HepG2 (cell line): ENCODE measurements around the gene DTNB. TPM values are rescaled to one million over a fixed set of nuclear protein-coding genes. Genes with fewer than 3 reads are reported as not detected.

Experiments used
- ELF4 ChIP-seq: sonication (generic); formaldehyde crosslinking; IDR thresholded peaks from 2 replicates; pipeline ENCODE4 v1.5.0; 2020; ENCODE audit warnings: missing genetic modification reagents, mild to moderate bottlenecking, moderate library complexity, borderline replicate concordance
- IRX3 ChIP-seq: sonication (generic); formaldehyde crosslinking; IDR thresholded peaks from 2 replicates; pipeline ENCODE4 v1.8.1; 2023; ENCODE audit warnings: mild to moderate bottlenecking, low read depth, missing genetic modification reagents, borderline replicate concordance
- JDP2 ChIP-seq: sonication (generic); formaldehyde crosslinking; IDR thresholded peaks from 2 replicates; pipeline ENCODE4 v1.8.1; 2022; ENCODE audit warnings: missing genetic modification reagents, borderline replicate concordance
- SP1 ChIP-seq, 2 experiments: fragments of 450-650 bp in 1 of 2; sonication (generic) in 1 of 2; formaldehyde crosslinking in 1 of 2; IDR thresholded peaks; 2 replicates each; pipeline versions ENCODE4 v1.4.0 to v1.6.1; 2016 to 2020; ENCODE audit warnings: missing genetic modification reagents in 1 of 2
- STAT5B ChIP-seq: sonication (generic); formaldehyde crosslinking; IDR thresholded peaks from 2 replicates; pipeline ENCODE4 v1.4.0; 2020; ENCODE audit warnings: missing genetic modification reagents
- TAF1 ChIP-seq: sonication (generic); formaldehyde crosslinking; IDR thresholded peaks from 2 replicates; pipeline ENCODE4 v1.4.0; 2020; ENCODE audit warnings: missing genetic modification reagents
- ZNF143 ChIP-seq: sonication (generic); formaldehyde crosslinking; IDR thresholded peaks from 2 replicates; pipeline ENCODE4 v1.4.0; 2020; ENCODE audit warnings: missing genetic modification reagents
- ZNF264 ChIP-seq: sonication (generic); formaldehyde crosslinking; IDR thresholded peaks from 2 replicates; pipeline ENCODE4 v1.4.0; 2020; ENCODE audit warnings: missing genetic modification reagents
- ZNF605 ChIP-seq: sonication (generic); formaldehyde crosslinking; IDR thresholded peaks from 2 replicates; pipeline ENCODE4 v1.8.0; 2022; ENCODE audit warnings: mild to moderate bottlenecking, missing genetic modification reagents
- polyA plus RNA-seq, 8 experiments: library from polyadenylated mRNA; depleted of rRNA in 3 of 8; stranded (reverse) in 7 of 8; unstranded in 1 of 8; fragments of >200 nt; fragmentation: Illumina TruSeq in 4 of 8; extraction: Trizol in 4 of 8; gene quantifications; 2 replicates each; pipeline versions ENCODE4 v1.2.1 to v1.2.3, GENCODE V29; 2011 to 2016; ENCODE audit warnings: low read depth in 4 of 8, missing spikeins in 1 of 8, mixed read lengths in 1 of 8; ENCODE audit not compliant: insufficient read depth in 1 of 8
- total RNA-seq, 5 experiments: library from RNA; depleted of rRNA; stranded (reverse); fragments of >200 nt; fragmentation: Illumina TruSeq; extraction: Trizol; gene quantifications; 2 replicates each; pipeline ENCODE4 v1.2.3, GENCODE V29; 2016; ENCODE audit warnings: low read depth in 1 of 5
- TF ChIP-seq, protein P1 (sequence below), 2 experiments: fragments of 450-650 bp in 1 of 2; sonication (generic) in 1 of 2; formaldehyde crosslinking in 1 of 2; IDR thresholded peaks; 2 replicates each; pipeline versions ENCODE4 v1.6.1 to v1.8.0; 2016 to 2022; ENCODE audit warnings: antibody characterized with exemption in 1 of 2, mild to moderate bottlenecking in 1 of 2, missing genetic modification reagents in 1 of 2
- TF ChIP-seq, protein P2 (sequence below): sonication (generic); IDR thresholded peaks from 2 replicates; pipeline ENCODE4 v1.6.1; 2016; ENCODE audit warnings: low read depth, borderline replicate concordance
- TF ChIP-seq, protein P3 (sequence below): sonication (generic); formaldehyde crosslinking; IDR thresholded peaks from 2 replicates; pipeline ENCODE4 v1.4.0; 2020; ENCODE audit warnings: mild to moderate bottlenecking, missing genetic modification reagents
- TF ChIP-seq, protein P4 (sequence below): sonication (generic); formaldehyde crosslinking; conservative IDR thresholded peaks from 2 replicates; pipeline ENCODE4 v1.8.0; 2022; ENCODE audit warnings: missing genetic modification reagents

DTNB gene
- total and polyA plus RNA-seq, 2 of the 13 experiments (the other 11 are each of a cell fraction or from before 2014, with no cell fraction given) = 14.4 to 23.9 TPM

DNA sequence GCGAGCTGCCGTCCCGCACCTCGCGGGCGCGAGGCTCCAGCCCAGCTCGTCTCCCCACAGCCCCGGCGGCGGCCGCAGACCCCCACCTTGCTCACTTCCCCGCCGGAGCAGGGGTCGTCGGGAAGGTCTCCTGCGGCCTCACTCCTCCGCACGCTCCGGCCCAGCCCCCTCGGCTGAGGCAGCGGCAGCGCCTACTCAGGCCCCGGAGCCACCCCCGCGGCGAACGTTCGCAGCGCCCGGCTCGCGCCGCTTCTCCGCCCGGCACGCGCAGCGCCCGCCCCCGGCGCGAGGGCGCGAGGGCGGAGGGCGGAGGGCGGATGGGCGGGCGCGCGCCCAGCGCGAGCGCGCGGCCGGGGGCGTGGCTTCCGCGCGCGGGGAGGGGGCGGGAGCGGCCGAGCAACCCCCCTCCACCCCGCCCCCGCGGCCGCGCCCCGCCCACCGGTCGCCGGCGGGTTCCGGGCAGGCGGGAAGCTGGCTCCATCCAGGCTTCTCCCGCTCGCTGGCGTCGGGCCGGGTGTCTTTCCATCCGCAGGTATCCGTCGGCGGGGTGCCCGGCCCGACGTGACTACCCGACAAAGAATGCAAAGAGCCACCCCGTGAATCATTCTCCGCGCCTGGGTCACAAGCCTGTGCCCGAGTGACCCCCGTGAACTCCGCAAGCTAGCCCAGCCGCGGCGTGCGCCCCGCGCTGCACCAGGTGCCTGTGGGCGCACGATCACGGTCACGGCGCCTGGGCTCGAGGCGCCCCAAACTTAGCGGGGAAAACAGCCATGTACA lies at the start of gene DTNB (continued):
- TF ChIP-seq, protein P1, sequence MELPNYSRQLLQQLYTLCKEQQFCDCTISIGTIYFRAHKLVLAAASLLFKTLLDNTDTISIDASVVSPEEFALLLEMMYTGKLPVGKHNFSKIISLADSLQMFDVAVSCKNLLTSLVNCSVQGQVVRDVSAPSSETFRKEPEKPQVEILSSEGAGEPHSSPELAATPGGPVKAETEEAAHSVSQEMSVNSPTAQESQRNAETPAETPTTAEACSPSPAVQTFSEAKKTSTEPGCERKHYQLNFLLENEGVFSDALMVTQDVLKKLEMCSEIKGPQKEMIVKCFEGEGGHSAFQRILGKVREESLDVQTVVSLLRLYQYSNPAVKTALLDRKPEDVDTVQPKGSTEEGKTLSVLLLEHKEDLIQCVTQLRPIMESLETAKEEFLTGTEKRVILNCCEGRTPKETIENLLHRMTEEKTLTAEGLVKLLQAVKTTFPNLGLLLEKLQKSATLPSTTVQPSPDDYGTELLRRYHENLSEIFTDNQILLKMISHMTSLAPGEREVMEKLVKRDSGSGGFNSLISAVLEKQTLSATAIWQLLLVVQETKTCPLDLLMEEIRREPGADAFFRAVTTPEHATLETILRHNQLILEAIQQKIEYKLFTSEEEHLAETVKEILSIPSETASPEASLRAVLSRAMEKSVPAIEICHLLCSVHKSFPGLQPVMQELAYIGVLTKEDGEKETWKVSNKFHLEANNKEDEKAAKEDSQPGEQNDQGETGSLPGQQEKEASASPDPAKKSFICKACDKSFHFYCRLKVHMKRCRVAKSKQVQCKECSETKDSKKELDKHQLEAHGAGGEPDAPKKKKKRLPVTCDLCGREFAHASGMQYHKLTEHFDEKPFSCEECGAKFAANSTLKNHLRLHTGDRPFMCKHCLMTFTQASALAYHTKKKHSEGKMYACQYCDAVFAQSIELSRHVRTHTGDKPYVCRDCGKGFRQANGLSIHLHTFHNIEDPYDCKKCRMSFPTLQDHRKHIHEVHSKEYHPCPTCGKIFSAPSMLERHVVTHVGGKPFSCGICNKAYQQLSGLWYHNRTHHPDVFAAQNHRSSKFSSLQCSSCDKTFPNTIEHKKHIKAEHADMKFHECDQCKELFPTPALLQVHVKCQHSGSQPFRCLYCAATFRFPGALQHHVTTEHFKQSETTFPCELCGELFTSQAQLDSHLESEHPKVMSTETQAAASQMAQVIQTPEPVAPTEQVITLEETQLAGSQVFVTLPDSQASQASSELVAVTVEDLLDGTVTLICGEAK (IDR thresholded peaks at IDR 0.05) = no peak
- TF ChIP-seq, protein P1 (CRISPR knock-in tag; IDR thresholded peaks at IDR 0.05) = no peak; the same call in 1 of the 2 replicates
- TF ChIP-seq ZNF605 (CRISPR knock-in tag) (no peak), TAF1 (CRISPR knock-in tag) (peak; percentile 51; the same call in 1 of the 2 replicates), ZNF264 (CRISPR knock-in tag) (no peak), IRX3 (CRISPR knock-in tag) (no peak), JDP2 (peak; percentile 76; the same call in 1 of the 2 replicates), STAT5B (CRISPR knock-in tag) (0 out of 2 replicates have a peak, but pooled peaks have one; percentile 16), ZNF143 (CRISPR knock-in tag) (0 out of 2 replicates have a peak, but pooled peaks have one; percentile 15), ELF4 (no peak), SP1 (IDR thresholded peaks at IDR 0.05) (no peak), SP1 (CRISPR knock-in tag; IDR thresholded peaks at IDR 0.05) (no peak)
- TF ChIP-seq, protein P2, sequence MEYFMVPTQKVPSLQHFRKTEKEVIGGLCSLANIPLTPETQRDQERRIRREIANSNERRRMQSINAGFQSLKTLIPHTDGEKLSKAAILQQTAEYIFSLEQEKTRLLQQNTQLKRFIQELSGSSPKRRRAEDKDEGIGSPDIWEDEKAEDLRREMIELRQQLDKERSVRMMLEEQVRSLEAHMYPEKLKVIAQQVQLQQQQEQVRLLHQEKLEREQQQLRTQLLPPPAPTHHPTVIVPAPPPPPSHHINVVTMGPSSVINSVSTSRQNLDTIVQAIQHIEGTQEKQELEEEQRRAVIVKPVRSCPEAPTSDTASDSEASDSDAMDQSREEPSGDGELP = no peak
- TF ChIP-seq, protein P3, sequence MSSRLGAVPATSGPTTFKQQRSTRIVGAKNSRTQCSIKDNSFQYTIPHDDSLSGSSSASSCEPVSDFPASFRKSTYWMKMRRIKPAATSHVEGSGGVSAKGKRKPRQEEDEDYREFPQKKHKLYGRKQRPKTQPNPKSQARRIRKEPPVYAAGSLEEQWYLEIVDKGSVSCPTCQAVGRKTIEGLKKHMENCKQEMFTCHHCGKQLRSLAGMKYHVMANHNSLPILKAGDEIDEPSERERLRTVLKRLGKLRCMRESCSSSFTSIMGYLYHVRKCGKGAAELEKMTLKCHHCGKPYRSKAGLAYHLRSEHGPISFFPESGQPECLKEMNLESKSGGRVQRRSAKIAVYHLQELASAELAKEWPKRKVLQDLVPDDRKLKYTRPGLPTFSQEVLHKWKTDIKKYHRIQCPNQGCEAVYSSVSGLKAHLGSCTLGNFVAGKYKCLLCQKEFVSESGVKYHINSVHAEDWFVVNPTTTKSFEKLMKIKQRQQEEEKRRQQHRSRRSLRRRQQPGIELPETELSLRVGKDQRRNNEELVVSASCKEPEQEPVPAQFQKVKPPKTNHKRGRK = no peak
- TF ChIP-seq, protein P4, sequence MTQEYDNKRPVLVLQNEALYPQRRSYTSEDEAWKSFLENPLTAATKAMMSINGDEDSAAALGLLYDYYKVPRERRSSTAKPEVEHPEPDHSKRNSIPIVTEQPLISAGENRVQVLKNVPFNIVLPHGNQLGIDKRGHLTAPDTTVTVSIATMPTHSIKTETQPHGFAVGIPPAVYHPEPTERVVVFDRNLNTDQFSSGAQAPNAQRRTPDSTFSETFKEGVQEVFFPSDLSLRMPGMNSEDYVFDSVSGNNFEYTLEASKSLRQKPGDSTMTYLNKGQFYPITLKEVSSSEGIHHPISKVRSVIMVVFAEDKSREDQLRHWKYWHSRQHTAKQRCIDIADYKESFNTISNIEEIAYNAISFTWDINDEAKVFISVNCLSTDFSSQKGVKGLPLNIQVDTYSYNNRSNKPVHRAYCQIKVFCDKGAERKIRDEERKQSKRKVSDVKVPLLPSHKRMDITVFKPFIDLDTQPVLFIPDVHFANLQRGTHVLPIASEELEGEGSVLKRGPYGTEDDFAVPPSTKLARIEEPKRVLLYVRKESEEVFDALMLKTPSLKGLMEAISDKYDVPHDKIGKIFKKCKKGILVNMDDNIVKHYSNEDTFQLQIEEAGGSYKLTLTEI (CRISPR knock-in tag) = no peak
